A204.1 (cell line): Measurements from ENCODE around the gene POLR2J2.
"Not testable (repeated sequence)": the region's sequence is repeated elsewhere in the genome, so short reads cannot be mapped to it uniquely, and the experiment has no call there.

ENCODE experiments used
- FAIRE-seq: peaks from 2 replicates; lab custom pipeline; 2012; peaks lifted over from hg19 to GRCh38; lab: Jason Lieb, UNC

The POLR2J2 gene

DNA sequence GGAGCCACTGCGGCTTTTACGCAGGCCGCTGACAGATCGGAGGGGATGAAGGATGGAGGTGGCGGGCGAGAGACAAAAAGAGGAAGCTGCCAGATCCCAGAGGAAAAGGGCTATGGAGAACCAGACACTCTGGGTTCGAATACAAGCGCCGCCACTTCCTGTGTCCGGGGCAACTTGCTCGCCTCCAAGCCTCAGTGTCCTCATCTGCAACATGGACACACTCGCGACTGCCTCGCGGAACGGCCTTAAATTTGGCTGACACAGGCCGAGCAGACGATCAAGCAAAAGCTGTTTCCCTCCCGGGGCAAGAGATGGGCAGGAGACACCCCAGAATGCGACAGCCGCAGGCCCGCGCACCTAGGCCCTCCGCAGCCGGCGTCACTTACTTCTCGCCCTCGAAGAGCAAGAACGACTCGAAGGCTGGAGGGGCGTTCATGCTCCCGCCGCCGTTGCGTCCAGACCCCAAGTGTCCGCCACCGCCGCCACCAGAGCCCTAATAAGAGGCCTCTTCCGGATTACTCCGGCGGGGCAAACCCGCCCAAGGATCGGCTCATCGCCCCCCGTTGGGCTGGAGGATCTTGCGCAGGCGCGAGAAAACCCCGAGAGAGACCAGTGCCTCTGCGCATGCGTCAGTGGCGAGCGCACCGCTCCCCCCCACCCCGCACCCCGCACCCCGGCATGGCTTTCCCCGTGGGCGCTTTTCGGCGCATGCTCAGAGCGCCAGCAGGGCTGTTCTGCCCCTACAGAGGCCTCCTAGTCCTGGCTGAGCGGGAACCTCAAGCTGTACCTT, at the start of gene POLR2J2:
Gene POLR2J2, minus strand, starts transcription at position 498 of the 790 bp plus-strand sequence. Its CDS starts 62 bp downstream, at position 436.
- FAIRE-seq: not testable (repeated sequence)

GRCh38 chr7:102718491-102718890, 47.0 kb upstream of the POLR2J2 start:
- FAIRE-seq: not testable (repeated sequence)

- not testable (repeated sequence) for FAIRE-seq
Measured at GRCh38 chr7:102715718-102716117, 44.3 kb upstream of the POLR2J2 start.

GRCh38 chr7:102714774-102715522, 43.5 kb upstream of the POLR2J2 start:
- not testable (repeated sequence) for FAIRE-seq

DNA sequence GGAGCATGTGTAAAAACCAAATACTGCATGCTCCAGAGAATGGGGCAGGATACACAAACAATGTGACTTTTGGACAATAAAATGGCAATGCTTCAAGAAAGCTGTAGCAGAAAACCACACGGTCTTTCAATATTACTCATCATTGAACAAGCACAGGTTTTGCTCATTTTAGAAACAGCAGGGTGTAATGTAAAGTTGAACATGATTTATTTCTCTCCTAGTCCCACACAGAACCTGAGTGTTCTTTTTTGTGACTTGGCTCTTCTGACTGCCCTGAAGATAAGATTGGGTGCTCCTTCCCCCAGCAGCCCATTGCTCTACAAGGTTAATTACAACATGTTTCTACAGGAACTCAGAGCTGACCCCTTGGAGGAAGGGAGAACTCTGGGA, 42.2 kb upstream of the POLR2J2 start:
- not testable (repeated sequence) for FAIRE-seq

- FAIRE-seq: not testable (repeated sequence)
Measured at GRCh38 chr7:102713011-102713690, 41.7 kb upstream of the POLR2J2 start.

DNA sequence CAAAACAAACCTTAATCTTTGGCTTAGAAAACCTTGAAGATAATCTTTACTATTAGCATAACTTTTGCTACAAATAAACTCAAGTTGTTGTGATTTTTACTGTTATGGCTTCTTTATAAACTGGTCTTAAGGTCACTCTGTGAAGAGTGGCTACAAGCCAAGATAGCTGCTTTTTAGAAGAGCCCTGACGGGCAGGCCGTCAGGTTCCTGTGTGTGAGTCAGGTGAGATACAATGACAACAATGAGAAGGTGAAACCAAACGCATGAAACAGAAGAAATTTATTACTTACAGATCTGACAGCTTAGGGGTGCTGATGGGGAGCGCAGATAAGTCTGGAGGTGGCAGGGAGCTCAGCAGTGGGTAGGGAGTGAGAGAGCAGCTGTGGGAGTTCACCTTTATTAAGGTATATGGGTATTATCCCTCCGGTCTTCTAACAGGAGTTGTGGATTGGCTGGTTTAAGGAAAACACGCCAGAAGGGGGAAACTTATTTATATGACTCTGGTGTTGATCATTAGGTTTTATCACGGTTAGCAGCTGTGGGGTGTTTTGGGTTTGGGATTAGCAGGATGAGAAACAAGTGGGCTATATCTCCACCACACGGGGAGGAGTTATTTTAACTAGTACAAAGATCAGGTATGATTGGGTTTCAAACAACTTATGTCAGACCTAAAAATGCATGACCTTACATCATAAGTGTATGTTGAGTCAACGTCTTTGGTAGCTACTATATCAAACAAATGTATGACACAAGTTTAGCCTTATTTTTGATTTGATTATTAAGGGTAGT, 27.7 kb upstream of the POLR2J2 start:
- not testable (repeated sequence) for FAIRE-seq

- not testable (repeated sequence) for FAIRE-seq
Measured at GRCh38 chr7:102697642-102698512, 26.4 kb upstream of the POLR2J2 start.

DNA sequence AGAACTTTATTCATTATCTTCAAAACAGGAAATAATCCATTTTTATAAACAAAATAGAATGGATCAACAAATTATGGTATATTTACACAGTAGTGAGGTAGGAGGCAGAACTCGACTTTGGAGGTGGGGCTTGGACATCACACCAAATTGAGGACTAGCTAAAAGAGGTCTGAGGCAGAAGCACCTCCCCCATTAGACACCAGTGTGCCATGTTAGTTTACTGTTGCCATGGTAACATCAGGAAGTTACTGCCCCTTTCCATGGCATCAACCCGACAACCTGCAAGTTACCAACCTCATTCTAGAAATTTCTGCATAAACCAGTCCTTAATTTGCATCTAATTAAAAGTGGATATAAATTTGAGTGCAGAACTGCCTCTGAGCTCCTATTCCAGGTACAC, 24.5 kb upstream of the POLR2J2 start:
- FAIRE-seq: not testable (repeated sequence)

GRCh38 chr7:102695033-102695552, 23.6 kb upstream of the POLR2J2 start:
- FAIRE-seq: not testable (repeated sequence)

DNA sequence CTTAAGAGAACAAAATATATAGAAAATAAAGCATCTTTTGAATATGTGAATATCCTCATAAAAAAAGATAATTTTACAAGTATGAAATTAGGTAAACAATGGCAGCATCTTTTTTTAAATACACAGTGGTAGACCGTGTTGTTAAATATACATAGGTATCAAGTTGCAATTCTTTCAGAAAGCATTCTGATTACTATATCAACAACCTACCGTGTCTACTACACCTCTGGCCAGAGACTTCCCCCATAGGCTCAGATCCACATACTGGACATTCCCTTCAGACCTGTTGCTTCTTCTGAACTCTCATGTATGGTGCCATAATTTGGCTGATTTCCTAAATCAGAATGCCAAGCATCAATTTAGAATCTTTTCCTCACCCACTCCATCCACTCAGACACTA, 22.5 kb upstream of the POLR2J2 start:
- not testable (repeated sequence) for FAIRE-seq

- FAIRE-seq: not testable (repeated sequence)
Measured at GRCh38 chr7:102690602-102691001, 19.1 kb upstream of the POLR2J2 start.

GRCh38 chr7:102689436-102690282, 18.2 kb upstream of the POLR2J2 start:
- not testable (repeated sequence) for FAIRE-seq

DNA sequence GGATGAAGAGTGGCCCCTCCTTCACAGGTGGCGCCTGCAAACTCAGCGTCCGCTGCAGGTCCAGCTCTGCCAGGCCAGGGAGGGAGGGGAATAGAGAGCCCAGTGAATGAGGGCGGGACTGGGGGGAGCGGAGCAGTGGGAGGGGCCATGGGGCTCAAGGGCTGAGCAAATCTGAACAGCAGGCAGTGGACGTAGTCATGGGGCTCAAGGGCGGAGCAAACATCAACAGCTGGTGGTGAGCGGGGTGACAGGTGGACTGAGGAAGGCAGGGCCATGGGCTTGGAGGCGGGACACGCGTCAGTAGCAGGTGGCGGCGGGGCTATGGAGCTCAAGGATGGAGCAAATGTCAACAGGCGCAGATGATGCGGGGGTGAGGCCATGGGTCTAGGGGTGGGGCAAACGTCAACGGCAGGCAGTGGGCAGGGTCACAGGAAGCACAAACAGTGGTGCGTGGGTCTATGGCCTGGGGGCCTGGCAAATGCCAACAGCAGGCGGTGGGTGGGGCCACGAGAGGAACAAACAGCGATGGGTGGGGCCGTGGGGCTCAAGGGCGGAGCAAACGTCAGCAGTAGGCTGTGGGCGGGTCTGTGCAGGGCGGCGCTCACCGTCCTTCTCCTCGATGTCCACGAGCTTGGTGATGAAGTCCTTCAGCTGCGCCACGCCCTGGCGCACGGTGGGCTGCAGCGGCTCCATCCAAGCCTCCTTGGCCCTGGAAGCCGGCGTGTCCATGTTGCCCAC, 17.0 kb upstream of the POLR2J2 start:
- not testable (repeated sequence) for FAIRE-seq

GRCh38 chr7:102682560-102682959, 11.1 kb upstream of the POLR2J2 start:
- FAIRE-seq: not testable (repeated sequence)

GRCh38 chr7:102680780-102681179, 9.3 kb upstream of the POLR2J2 start:
- not testable (repeated sequence) for FAIRE-seq

- FAIRE-seq: not testable (repeated sequence)
Measured at GRCh38 chr7:102675545-102675944, 4.1 kb upstream of the POLR2J2 start.

DNA sequence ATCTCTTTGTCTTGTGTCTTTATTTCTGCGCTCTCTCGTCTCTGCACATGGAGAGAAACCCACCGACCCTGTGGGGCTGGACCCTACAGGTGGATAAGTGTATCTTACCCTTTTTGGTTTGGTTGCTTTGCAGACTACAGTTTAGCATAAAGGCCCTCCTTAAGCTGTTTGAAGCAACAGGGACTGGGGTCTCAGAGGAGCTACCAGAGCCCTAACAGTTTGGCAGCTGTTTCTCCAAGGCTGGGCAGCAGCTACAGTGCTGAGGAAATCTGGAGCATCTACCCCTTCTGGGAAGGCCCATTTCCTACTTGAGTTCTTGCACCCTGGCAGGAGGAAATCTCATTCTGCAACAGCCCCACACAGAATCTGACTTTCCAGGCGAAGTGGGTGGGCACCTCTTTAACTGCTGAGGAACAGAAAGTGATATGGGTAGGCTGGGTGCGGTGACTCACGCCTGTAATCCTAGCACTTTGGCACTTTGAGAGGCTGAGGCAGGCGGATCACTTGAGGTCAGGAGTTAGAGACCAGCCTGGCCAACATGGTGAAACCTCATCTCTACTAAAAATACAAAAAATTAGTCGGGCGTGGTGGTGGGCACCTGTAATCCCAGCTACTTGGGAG, 2.1 kb upstream of the POLR2J2 start:
- not testable (repeated sequence) for FAIRE-seq
